Fibroblast of skin of right biceps (primary cell): Measurements from ENCODE around the gene TBC1D22A.
"Not testable (repeated sequence)": the region's sequence is repeated elsewhere in the genome, so short reads cannot be mapped to it uniquely, and the experiment has no call there.

Experiments
- DNase-seq: peaks from one replicate; pipeline ENCODE4 v3.0.0-alpha.2; 2013

TBC1D22A gene

GRCh38 chr22:47166033-47166404 is 403.6 kb downstream of the TBC1D22A start:
- no peak for DNase-seq

- no peak for DNase-seq
Measured at GRCh38 chr22:47166446-47167016, 404.1 kb downstream of the TBC1D22A start.

- no peak for DNase-seq
Measured at GRCh38 chr22:47167056-47167455, 404.6 kb downstream of the TBC1D22A start.

GRCh38 chr22:47167921-47168320 is 405.5 kb downstream of the TBC1D22A start:
- DNase-seq: not testable (repeated sequence)

- DNase-seq: no peak
Measured at GRCh38 chr22:47168441-47168840, 406.0 kb downstream of the TBC1D22A start.

GRCh38 chr22:47168900-47169800 is 406.7 kb downstream of the TBC1D22A start:
- DNase-seq: peak; percentile 7

GRCh38 chr22:47169801-47170140 is 407.3 kb downstream of the TBC1D22A start:
- DNase-seq: no peak

GRCh38 chr22:47170511-47171440 is 408.3 kb downstream of the TBC1D22A start:
- not testable (repeated sequence) for DNase-seq

- DNase-seq: no peak
Measured at GRCh38 chr22:47171441-47172221, 409.2 kb downstream of the TBC1D22A start.

GRCh38 chr22:47172771-47173534 is 410.5 kb downstream of the TBC1D22A start:
- DNase-seq: no peak

GRCh38 chr22:47173535-47174021 is 411.1 kb downstream of the TBC1D22A start:
- no peak for DNase-seq

GRCh38 chr22:47174096-47174495 is 411.6 kb downstream of the TBC1D22A start:
- no peak for DNase-seq

GRCh38 chr22:47174671-47175112 is 412.2 kb downstream of the TBC1D22A start:
- no peak for DNase-seq

GRCh38 chr22:47175151-47176025 is 412.9 kb downstream of the TBC1D22A start:
- peak; percentile 47 for DNase-seq

- no peak for DNase-seq
Measured at GRCh38 chr22:47176026-47176389, 413.6 kb downstream of the TBC1D22A start.

GRCh38 chr22:47176573-47177333 is 414.3 kb downstream of the TBC1D22A start:
- no peak for DNase-seq

- no peak for DNase-seq
Measured at GRCh38 chr22:47177334-47177815, 414.9 kb downstream of the TBC1D22A start.

- DNase-seq: no peak
Measured at GRCh38 chr22:47178339-47178738, 415.9 kb downstream of the TBC1D22A start.

GRCh38 chr22:47180796-47181195 is 418.3 kb downstream of the TBC1D22A start:
- DNase-seq: no peak
